Measurements from ENCODE around the gene OTOS.

OTOS gene

GRCh38 chr2:240123821-240124650 is 16.4 kb downstream of the OTOS start:
- no peak for DNase-seq (ENCODE audit: low read depth in 4 of 4, low spot score in 1 of 4)

GRCh38 chr2:240121675-240122074 is 18.8 kb downstream of the OTOS start:
- DNase-seq (ENCODE audit: low read depth in 4 of 4, low spot score in 1 of 4), result no peak

- DNase-seq (ENCODE audit: low read depth in 4 of 4, low spot score in 1 of 4), result peak in 1 of 4 experiments; percentile 21
Measured at GRCh38 chr2:240121190-240121589, 19.3 kb downstream of the OTOS start.

GRCh38 chr2:240114233-240114632 is 26.2 kb downstream of the OTOS start:
- no peak for DNase-seq (ENCODE audit: low read depth in 4 of 4, low spot score in 1 of 4)

GRCh38 chr2:240112914-240113690 is 27.4 kb downstream of the OTOS start:
- DNase-seq (ENCODE audit: low read depth in 4 of 4, low spot score in 1 of 4), result no peak

- no peak for DNase-seq (ENCODE audit: low read depth in 4 of 4, low spot score in 1 of 4)
Measured at GRCh38 chr2:240111253-240111652, 29.2 kb downstream of the OTOS start.

- no peak for DNase-seq (ENCODE audit: low read depth in 4 of 4, low spot score in 1 of 4)
Measured at GRCh38 chr2:240109386-240109785, 31.1 kb downstream of the OTOS start.

- DNase-seq (ENCODE audit: low read depth in 4 of 4, low spot score in 1 of 4), result no peak
Measured at GRCh38 chr2:240107477-240107796, 33.0 kb downstream of the OTOS start.

GRCh38 chr2:240106765-240107476 is 33.5 kb downstream of the OTOS start:
- DNase-seq (ENCODE audit: low read depth in 4 of 4, low spot score in 1 of 4), result no peak

- no peak for DNase-seq (ENCODE audit: low read depth in 4 of 4, low spot score in 1 of 4)
Measured at GRCh38 chr2:240105982-240106381, 34.5 kb downstream of the OTOS start.

GRCh38 chr2:240103136-240103535 is 37.3 kb downstream of the OTOS start:
- no peak for DNase-seq (ENCODE audit: low read depth in 4 of 4, low spot score in 1 of 4)

GRCh38 chr2:240098349-240098748 is 42.1 kb downstream of the OTOS start:
- DNase-seq (ENCODE audit: low read depth in 4 of 4, low spot score in 1 of 4), result no peak

GRCh38 chr2:240095556-240096523 is 44.6 kb downstream of the OTOS start:
- no peak for DNase-seq (ENCODE audit: low read depth in 4 of 4, low spot score in 1 of 4)

- no peak for DNase-seq (ENCODE audit: low read depth in 4 of 4, low spot score in 1 of 4)
Measured at GRCh38 chr2:240089306-240089705, 51.2 kb downstream of the OTOS start.

Data from stimulated activated CD4-positive, alpha-beta T cell treated with anti-CD3 and anti-CD28 coated beads, Interleukin-1b, Interleukin-23, amount 100 ng/mL, for 24 hours (primary cell).